H1 (cell line): ENCODE results near the gene PES1. TPM values are rescaled to one million over a fixed set of nuclear protein-coding genes. Genes with fewer than 3 reads are reported as not detected.
A peak's percentile ranks its signal among the peaks of the same experiment; 100 is the strongest.

Experiments
- CTCF ChIA-PET: fragments of 300-600 bp; sonication (Branson Sonifier 250); formaldehyde crosslinking; loops from one replicate; lab custom pipeline; 2021; ENCODE audit not compliant: partially characterized antibody; lab: Charles Lee
- POLR2A ChIA-PET: fragments of 300-600 bp; sonication (Branson Sonifier 250); formaldehyde crosslinking; loops from one replicate; lab custom pipeline; 2021; ENCODE audit warnings: inconsistent platforms; ENCODE audit not compliant: partially characterized antibody; lab: Charles Lee
- DNase-seq, 2 experiments: peaks; one replicate each; pipeline versions ENCODE4 v3.0.0 to v3.0.0-alpha.2; 2010 to 2022; ENCODE audit warnings: low spot score in 2 of 2, low read depth in 1 of 2, mixed read lengths in 1 of 2
- FAIRE-seq: peaks from 2 replicates; lab custom pipeline; 2011; peaks lifted over from hg19 to GRCh38; lab: Jason Lieb, UNC
- H2AFZ ChIP-seq: 2 replicates; pipeline ENCODE4 v1.8.1; 2012; ENCODE audit warnings: low read length, inconsistent platforms
- H2AK5ac ChIP-seq: 2 replicates; pipeline ENCODE4 v1.6.1; 2013; ENCODE audit warnings: low read depth, low read length
- H2BK120ac ChIP-seq: replicated peaks from 2 replicates; pipeline ENCODE3; 2013; ENCODE audit warnings: low read depth, low read length, inconsistent platforms
- H2BK12ac ChIP-seq: 2 replicates; pipeline ENCODE4 v1.6.1; 2013; ENCODE audit warnings: low read depth, low read length
- H2BK15ac ChIP-seq: 2 replicates; pipeline ENCODE4 v1.6.1; 2013; ENCODE audit warnings: low read length
- H2BK20ac ChIP-seq: 2 replicates; pipeline ENCODE4 v1.6.1; 2013; ENCODE audit warnings: low read length
- H2BK5ac ChIP-seq: 2 replicates; pipeline ENCODE4 v1.6.1; 2013; ENCODE audit warnings: low read depth, low read length
- H3K14ac ChIP-seq: 2 replicates; pipeline ENCODE4 v1.6.1; 2013; ENCODE audit warnings: inconsistent platforms; ENCODE audit not compliant: insufficient read length
- H3K18ac ChIP-seq: 2 replicates; pipeline ENCODE4 v1.6.1; 2013; ENCODE audit warnings: low read length; ENCODE audit errors: extremely low read depth
- H3K23ac ChIP-seq: 2 replicates; pipeline ENCODE4 v1.6.1; 2013; ENCODE audit warnings: inconsistent platforms; ENCODE audit not compliant: insufficient read length
- H3K23me2 ChIP-seq: 2 replicates; pipeline ENCODE4 v1.6.1; 2013; ENCODE audit warnings: low read depth, low read length
- H3K27ac ChIP-seq: 2 replicates; pipeline ENCODE4 v1.6.1; 2011; ENCODE audit warnings: low read depth, low read length, inconsistent platforms
- H3K27me3 ChIP-seq, 4 experiments: replicated peaks in 1 of 4; 1 replicate in 1 of 4; 2 replicates in 3 of 4; pipeline versions ENCODE4 v1.6.1 to v1.8.1; 2011 to 2013; ENCODE audit warnings: low read length in 3 of 4, mild to moderate bottlenecking in 3 of 4, inconsistent platforms in 2 of 4, mixed read lengths in 2 of 4, moderate library complexity in 1 of 4; ENCODE audit not compliant: control insufficient read depth in 3 of 4, insufficient read depth in 3 of 4; ENCODE audit errors: extremely low read depth in 1 of 4
- H3K36me3 ChIP-seq, 4 experiments: 2 replicates each; pipeline versions ENCODE4 v1.6.1 to v1.8.1; 2011 to 2013; ENCODE audit warnings: mild to moderate bottlenecking in 4 of 4, low read length in 3 of 4, moderate library complexity in 2 of 4, control low read depth in 1 of 4, inconsistent platforms in 1 of 4; ENCODE audit not compliant: insufficient read depth in 4 of 4, control insufficient read depth in 2 of 4
- H3K4ac ChIP-seq: replicated peaks from 2 replicates; pipeline ENCODE3; 2013; ENCODE audit warnings: low read length, low read depth, mixed read lengths, inconsistent platforms; ENCODE audit not compliant: insufficient read length
- H3K4me1 ChIP-seq, 4 experiments: replicated peaks in 1 of 4; 1 replicate in 1 of 4; 2 replicates in 3 of 4; pipeline versions ENCODE4 v1.6.1 to v1.8.1; 2011 to 2013; ENCODE audit warnings: low read length in 3 of 4, inconsistent platforms in 2 of 4, mixed read lengths in 1 of 4; ENCODE audit not compliant: insufficient read depth in 4 of 4, control insufficient read depth in 3 of 4
- H3K4me2 ChIP-seq, 2 experiments: 2 replicates each; pipeline versions ENCODE4 v1.6.1 to v1.8.1; 2011 to 2013; ENCODE audit warnings: low read depth in 2 of 2, low read length in 2 of 2, control low read depth in 1 of 2, inconsistent platforms in 1 of 2, mild to moderate bottlenecking in 1 of 2; ENCODE audit not compliant: insufficient read depth in 1 of 2
- H3K4me3 ChIP-seq, 4 experiments: fragments of 200-600, 300-600 bp in 1 of 4; sonication (generic), shearing (Covaris generic), sonication (Bioruptor Twin) in 1 of 4; 2 replicates each; pipeline versions ENCODE4 v1.5.1 to v1.8.1; 2011 to 2016; ENCODE audit warnings: low read length in 4 of 4, low read depth in 3 of 4, control low read depth in 2 of 4, inconsistent platforms in 2 of 4, mild to moderate bottlenecking in 2 of 4, mixed read lengths in 1 of 4, moderate library complexity in 1 of 4; ENCODE audit not compliant: insufficient read depth in 2 of 4; ENCODE audit errors: extremely low read depth in 1 of 4
- H3K56ac ChIP-seq: replicated peaks from 2 replicates; pipeline ENCODE3; 2013; ENCODE audit warnings: low read depth, mild to moderate bottlenecking, mixed read lengths, low read length, inconsistent platforms; ENCODE audit not compliant: insufficient read length
- H3K79me1 ChIP-seq: 2 replicates; pipeline ENCODE4 v1.6.1; 2013; ENCODE audit warnings: low read depth, low read length, control low read depth
- H3K79me2 ChIP-seq, 2 experiments: 2 replicates each; pipeline versions ENCODE4 v1.6.1 to v1.8.1; 2012 to 2013; ENCODE audit warnings: low read length in 2 of 2, mild to moderate bottlenecking in 2 of 2, inconsistent platforms in 1 of 2; ENCODE audit not compliant: insufficient read depth in 2 of 2, control insufficient read depth in 1 of 2
- H3K9ac ChIP-seq, 4 experiments: replicated peaks in 1 of 4; 1 replicate in 1 of 4; 2 replicates in 3 of 4; pipeline versions ENCODE4 v1.6.1 to v1.8.1; 2011 to 2013; ENCODE audit warnings: low read depth in 3 of 4, low read length in 3 of 4, control low read depth in 2 of 4, mild to moderate bottlenecking in 2 of 4, moderate library complexity in 2 of 4, inconsistent platforms in 1 of 4; ENCODE audit errors: extremely low read depth in 1 of 4
- H3K9me3 ChIP-seq, 2 experiments: 2 replicates each; pipeline versions ENCODE4 v1.6.1 to v1.8.1; 2012 to 2013; ENCODE audit warnings: mild to moderate bottlenecking in 2 of 2, moderate library complexity in 2 of 2, control low read depth in 1 of 2, inconsistent platforms in 1 of 2, low read depth in 1 of 2, low read length in 1 of 2, mixed read lengths in 1 of 2; ENCODE audit not compliant: insufficient read depth in 2 of 2
- H4K20me1 ChIP-seq, 2 experiments: replicated peaks in 1 of 2; 2 replicates each; pipeline versions ENCODE3 to v1.8.1; 2011 to 2013; ENCODE audit warnings: inconsistent platforms in 2 of 2, low read length in 2 of 2, mild to moderate bottlenecking in 1 of 2; ENCODE audit not compliant: insufficient read depth in 2 of 2, control insufficient read depth in 1 of 2
- H4K5ac ChIP-seq: 2 replicates; pipeline ENCODE4 v1.6.1; 2013; ENCODE audit warnings: low read length, low read depth, mixed read lengths, inconsistent platforms; ENCODE audit not compliant: insufficient read length
- H4K8ac ChIP-seq: 2 replicates; pipeline ENCODE4 v1.8.0; 2013; ENCODE audit warnings: mild to moderate bottlenecking, moderate library complexity, low read length, inconsistent platforms; ENCODE audit not compliant: insufficient read depth; ENCODE audit errors: extremely low read depth
- H4K91ac ChIP-seq: replicated peaks from 2 replicates; pipeline ENCODE3; 2013; ENCODE audit warnings: low read length, mixed read lengths, inconsistent platforms; ENCODE audit not compliant: insufficient read length
- CHD1 ChIP-seq: IDR thresholded peaks from 2 replicates; pipeline ENCODE4 v1.6.1; 2012; ENCODE audit warnings: low read depth, low read length, improper control_type of control experiment
- CTCF ChIP-seq, 3 experiments: IDR thresholded peaks; 1 replicate in 2 of 3; 2 replicates in 1 of 3; pipeline versions ENCODE4 v1.5.1 to v1.6.1; 2011; ENCODE audit warnings: low read length in 3 of 3, mild to moderate bottlenecking in 3 of 3, inconsistent platforms in 2 of 3, low read depth in 1 of 3, moderate library complexity in 1 of 3; ENCODE audit not compliant: insufficient read depth in 1 of 3; ENCODE audit errors: control extremely low read depth in 1 of 3
- GTF2F1 ChIP-seq: IDR thresholded peaks from 2 replicates; pipeline ENCODE4 v1.6.1; 2012; ENCODE audit warnings: low read depth, low read length, improper control_type of control experiment, borderline replicate concordance
- NANOG ChIP-seq: IDR thresholded peaks from 2 replicates; pipeline ENCODE4 v1.6.1; 2011; ENCODE audit warnings: low read length, low read depth, mild to moderate bottlenecking, inconsistent platforms; ENCODE audit not compliant: insufficient read depth, poor library complexity, severe bottlenecking
- POU5F1 ChIP-seq: IDR thresholded peaks from 2 replicates; pipeline ENCODE4 v1.6.1; 2011; ENCODE audit warnings: low read depth, mild to moderate bottlenecking, low read length, moderate library complexity
- RBBP5 ChIP-seq: IDR thresholded peaks from 2 replicates; pipeline ENCODE4 v1.7.1; 2012; ENCODE audit warnings: low read depth, mild to moderate bottlenecking, inconsistent platforms, low read length, moderate library complexity, borderline replicate concordance
- ZNF274 ChIP-seq: IDR thresholded peaks from 2 replicates; pipeline ENCODE4 v1.7.0; 2012; ENCODE audit warnings: low read length, borderline replicate concordance; ENCODE audit errors: extremely low read depth
- WGBS, 2 experiments: shearing (Covaris generic) in 1 of 2; methylation state at CpG; one replicate each; pipeline versions ENCODE4 v1.1.6 to v1.1.7; 2013 to 2015; ENCODE audit warnings: low lambda C conversion rate in 2 of 2, mixed read lengths in 2 of 2, inconsistent platforms in 1 of 2, low coverage in 1 of 2, missing lambda C conversion rate in 1 of 2; ENCODE audit not compliant: insufficient replicate concordance in 2 of 2, insufficient coverage in 1 of 2, insufficient read length in 1 of 2; ENCODE audit errors: extremely low coverage in 1 of 2, missing lambda C conversion rate in 1 of 2; 5-methylcytosine and 5-hydroxymethylcytosine counted together
- polyA plus RNA-seq, 7 experiments: library from polyadenylated mRNA; depleted of rRNA in 3 of 7; stranded (reverse) in 5 of 7; unstranded in 2 of 7; fragments of >200 nt in 5 of 7; fragments of 200-250 nt in 2 of 7; gene quantifications; 1 replicate in 5 of 7; 2 replicates in 1 of 7; 4 replicates in 1 of 7; pipeline versions ENCODE4 v1.2.1 to v1.2.3, GENCODE V29; 2011 to 2013; ENCODE audit warnings: missing spikeins in 2 of 7, mixed read lengths in 2 of 7
- total RNA-seq: library from RNA; stranded (reverse); fragmentation: NEBNext Ultra II Directional; extraction: Animal tissue kit (Norgen Biotek cat#: 25700); gene quantifications from 2 replicates; pipeline ENCODE4 v1.2.1, GENCODE V29; 2021

Gene PES1
- total and polyA plus RNA-seq, 2 of the 8 experiments (the other 6 are each of a cell fraction or from before 2014, with no cell fraction given) = 121 to 191 TPM

GRCh38 chr22:30606455-30607299 lies 15.0 kb upstream of the PES1 start, which contains the start of gene TCN2:
TCN2 (plus strand) TSS chr22:30607174; CDS start chr22:30607332, 158 bp downstream.
- FAIRE-seq = peak; percentile 39
- POLR2A ChIA-PET = interaction anchor here (0.5 to 3.5 kb wide), 23 partner anchors 8 to 478 kb away, joined by 3 to 16 read pairs (median 4); partner anchors contain the start of genes GAL3ST1, PES1 and SLC35E4
- no peak for TF ChIP-seq CHD1
- no peak for TF ChIP-seq NANOG
- TF ChIP-seq RBBP5 = no peak
- no peak for TF ChIP-seq CTCF (IDR thresholded peaks at IDR 0.05; ENCODE audit: control extremely low read depth in 1 of 3, insufficient read depth in 1 of 3, low read depth in 1 of 3, low read length in 3 of 3)
- TF ChIP-seq ZNF274 = no peak
- TF ChIP-seq POU5F1 = no peak
- TF ChIP-seq GTF2F1 = 0 out of 2 replicates have a peak, but pooled peaks have one; percentile 5

More at GRCh38 chr22:30606455-30607299, 15.0 kb upstream of the PES1 start, which contains the start of gene TCN2:
- 0 out of 2 replicates have a peak, but pooled peaks cover 2% of the 10 kb centered on the region for H3K79me1 ChIP-seq
- CTCF ChIA-PET = interaction anchor here (0.6 to 7.0 kb wide), 36 partner anchors 8 to 200 kb away, joined by 3 to 52 read pairs (median 4); partner anchors contain the start of genes GAL3ST1, PES1 and SLC35E4
- H3K23me2 ChIP-seq = peaks cover 9% of the 10 kb centered on the region; the same call in 1 of the 2 replicates
- H2BK12ac ChIP-seq = peak within 1 kb of the TSS; percentile 97
- peak within 1 kb of the TSS in 3 of 4 experiments; percentile 68 to 79 (median 76); a peak in 6 of 7 replicates for H3K9ac ChIP-seq
- H3K18ac ChIP-seq = peak within 1 kb of the TSS; percentile 95
- H3K36me3 ChIP-seq = peaks cover 8 to 20% (median 13%) of the 10 kb centered on the region in 4 experiments; a peak in 7 of 8 replicates
- peaks cover 3 to 31% (median 12%) of the 10 kb centered on the region in 4 experiments for H3K4me1 ChIP-seq
- no peak within 1 kb of the TSS for H3K23ac ChIP-seq
- peak within 1 kb of the TSS; percentile 48 to 83 (median 76) for H3K4me3 ChIP-seq
- WGBS, 2 experiments = 3% methylated on average over 21 of the region's 24 CpGs; no CpG with 5 or more reads in 1 of the 2 experiments
- no peaks in the 10 kb centered on the region for H4K20me1 ChIP-seq
- H3K4me2 ChIP-seq = peak within 1 kb of the TSS; percentile 95 to 96
- H4K8ac ChIP-seq = peak within 1 kb of the TSS; percentile 63; the same call in 1 of the 2 replicates
- peak within 1 kb of the TSS; percentile 95 for H2BK15ac ChIP-seq
- H3K56ac ChIP-seq = peak within 1 kb of the TSS; percentile 37
- peak within 1 kb of the TSS; percentile 75 for H3K4ac ChIP-seq
- H3K14ac ChIP-seq = peak within 1 kb of the TSS; percentile 0
- no peaks in the 10 kb centered on the region for H3K9me3 ChIP-seq
- H2BK120ac ChIP-seq = peak within 1 kb of the TSS; percentile 94
- peak within 1 kb of the TSS; percentile 89 for H3K27ac ChIP-seq
- H3K79me2 ChIP-seq = peaks cover 0 to 15% of the 10 kb centered on the region in 2 experiments; a peak in 2 of 4 replicates
- peak within 1 kb of the TSS; percentile 82; the same call in 1 of the 2 replicates for H2BK20ac ChIP-seq
- peak; percentile 61 to 91 for DNase-seq
- H4K91ac ChIP-seq = peak within 1 kb of the TSS; percentile 89
- H2AK5ac ChIP-seq = peak within 1 kb of the TSS; percentile 98; the same call in 1 of the 2 replicates
- peak within 1 kb of the TSS; percentile 86; the same call in 1 of the 2 replicates for H2AFZ ChIP-seq
- H3K27me3 ChIP-seq = no peaks in the 10 kb centered on the region
- peak within 1 kb of the TSS; percentile 97 for H2BK5ac ChIP-seq
- peak within 1 kb of the TSS; percentile 89 for H4K5ac ChIP-seq
